Right lobe of liver (tissue), 6 donors: ENCODE results near the gene TMEM72. TPM values are rescaled to one million over a fixed set of nuclear protein-coding genes. Genes with fewer than 3 reads are reported as not detected.

ENCODE experiments used
- ATAC-seq, 4 donors: fragments of 200-7000 bp; cut with Tn5 transposase; one replicate each; pipeline ENCODE4 v1.9.1; 2020; ENCODE audit warnings: mild to moderate bottlenecking in 4 of 4, moderate library complexity in 4 of 4
- DNase-seq, 3 donors: peaks; one replicate each; pipeline ENCODE4 v3.0.0-alpha.2; 2020
- H3K27ac ChIP-seq, 3 donors: fragments of 200-600 bp; one replicate each; pipeline ENCODE4 v1.8.0; 2022
- H3K27me3 ChIP-seq, 2 donors: fragments of 200-600 bp; one replicate each; pipeline ENCODE4 v1.8.0; 2022
- H3K36me3 ChIP-seq, 4 donors: fragments of 200-600 bp; sonication (generic) in 1 of 4; one replicate each; pipeline versions ENCODE4 v1.5.1 to v1.8.0; 2017 to 2022; ENCODE audit warnings: control low read depth in 1 of 4
- H3K4me1 ChIP-seq, 4 donors: fragments of 200-600 bp; sonication (generic) in 1 of 4; one replicate each; pipeline versions ENCODE4 v1.5.1 to v1.8.0; 2017 to 2022; ENCODE audit warnings: control low read depth in 1 of 4
- H3K4me3 ChIP-seq, 3 donors: fragments of 200-600 bp; one replicate each; pipeline ENCODE4 v1.8.0; 2022
- H3K9me3 ChIP-seq, 4 donors: fragments of 200-600 bp; sonication (generic) in 1 of 4; one replicate each; pipeline versions ENCODE4 v1.5.1 to v1.8.0; 2017 to 2022; ENCODE audit warnings: control low read depth in 1 of 4
- CTCF ChIP-seq, 4 donors: fragments of 200-600 bp in 3 of 4; fragments of 450-650 bp in 1 of 4; IDR thresholded peaks; one replicate each; pipeline versions ENCODE4 v1.5.1 to v1.8.0; 2016 to 2022; ENCODE audit warnings: antibody characterized with exemption in 4 of 4, mild to moderate bottlenecking in 2 of 4
- POLR2A ChIP-seq: fragments of 450-650 bp; IDR thresholded peaks from one replicate; pipeline ENCODE4 v1.6.1; 2017; ENCODE audit warnings: antibody characterized with exemption, mild to moderate bottlenecking
- WGBS: methylation state at CpG from one replicate; pipeline ENCODE4 v1.1.6; 2018; ENCODE audit warnings: low coverage, low lambda C conversion rate; ENCODE audit not compliant: insufficient coverage; ENCODE audit errors: missing lambda C conversion rate; 5-methylcytosine and 5-hydroxymethylcytosine counted together
- intact Hi-C, 2 donors: fragments of 100-400 bp; cut with DNase I; formaldehyde crosslinking; loops; one replicate each; pipeline versions ENCODE4 v1.11.2 to v1.14.1; 2022
- total RNA-seq, 6 experiments: library from RNA; depleted of rRNA in 2 of 6; stranded (reverse); fragments of >200 nt in 2 of 6; fragmentation: NEBNext Ultra II Directional in 3 of 6; extraction: Animal tissue kit (Norgen Biotek cat#: 25700) in 3 of 6; gene quantifications; one replicate each; pipeline versions ENCODE4 v1.1.0 to v1.2.4, GENCODE V29; 2016 to 2023
- donor health status: DM: no; HTN: yes; CAD: no.
- donor health status: DM: no; HTN: no; CAD: no.
- donor health status: DM: no; HTN: no; CAD: no.
- donor health status: DM: no; HTN: yes; CAD: no.
- donor health status: DM: no; HTN: yes; CAD: no.

TMEM72 gene
- total RNA-seq, 6 experiments from 2014 or later, result not detected

GRCh38 chr10:44954962-44955361 is 43.8 kb downstream of the TMEM72 start:
- Histone ChIP-seq H3K27me3 (no peaks in the 10 kb centered on the region), H3K4me1 (peaks cover 0 to 22% (median 4%) of the 10 kb centered on the region in 4 donors), H3K36me3 (peaks cover 0 to 4% (median 0%) of the 10 kb centered on the region in 4 donors), H3K4me3 (no peak overlapping the region), H3K9me3 (no peaks in the 10 kb centered on the region), H3K27ac (no peak overlapping the region)
- intact Hi-C loops, result no loop called here
- no peak for DNase-seq
- TF ChIP-seq POLR2A (no peak), CTCF (IDR thresholded peaks at IDR 0.05) (no peak)
- no peak for ATAC-seq

GRCh38 chr10:44955413-44956070 is 44.4 kb downstream of the TMEM72 start:
- TF ChIP-seq POLR2A (no peak), CTCF (IDR thresholded peaks at IDR 0.05) (no peak)
- 87% methylated on average over 8 of the region's 8 CpGs for WGBS
- H3K27me3 ChIP-seq, result no peaks in the 10 kb centered on the region
- peaks cover 0 to 4% (median 0%) of the 10 kb centered on the region in 4 donors for H3K36me3 ChIP-seq
- no peak for ATAC-seq
- H3K4me3 ChIP-seq, result no peak overlapping the region
- peaks cover 0 to 28% (median 6%) of the 10 kb centered on the region in 4 donors for H3K4me1 ChIP-seq
- no peak overlapping the region for H3K27ac ChIP-seq
- DNase-seq, result peak in 1 of 3 donors; percentile 20
- intact Hi-C loops, result no loop called here
- no peaks in the 10 kb centered on the region for H3K9me3 ChIP-seq

- Histone ChIP-seq H3K27me3 (no peaks in the 10 kb centered on the region), H3K4me3 (no peak overlapping the region), H3K4me1 (peaks cover 0 to 35% (median 6%) of the 10 kb centered on the region in 4 donors), H3K36me3 (peaks cover 0 to 4% (median 0%) of the 10 kb centered on the region in 4 donors), H3K9me3 (no peaks in the 10 kb centered on the region), H3K27ac (no peak overlapping the region)
- intact Hi-C loops, result no loop called here
- DNase-seq (peak in 1 of 3 donors; percentile 17), ATAC-seq (no peak)
- no peak for TF ChIP-seq CTCF (IDR thresholded peaks at IDR 0.05)
- no peak for TF ChIP-seq POLR2A
- 88% methylated on average over 4 of the region's 4 CpGs for WGBS
Measured at GRCh38 chr10:44956226-44956625, 45.1 kb downstream of the TMEM72 start.

GRCh38 chr10:44956717-44957706 is 45.9 kb downstream of the TMEM72 start:
- DNase-seq, result peak in 1 of 3 donors; percentile 8
- TF ChIP-seq CTCF (IDR thresholded peaks at IDR 0.05) (no peak), POLR2A (no peak)
- H3K36me3 ChIP-seq, result peaks cover 0 to 4% (median 0%) of the 10 kb centered on the region in 4 donors
- no peak for ATAC-seq
- WGBS, result 80% methylated on average over 3 of the region's 4 CpGs
- intact Hi-C loops, result no loop called here
- peaks cover 0 to 43% (median 6%) of the 10 kb centered on the region in 4 donors for H3K4me1 ChIP-seq
- no peaks in the 10 kb centered on the region for H3K27me3 ChIP-seq
- no peak overlapping the region for H3K4me3 ChIP-seq
- no peak overlapping the region for H3K27ac ChIP-seq
- no peaks in the 10 kb centered on the region for H3K9me3 ChIP-seq
